Ovary (tissue), 9 donors: ENCODE data around the gene RBPJ. TPM values are rescaled to one million over a fixed set of nuclear protein-coding genes. Genes with fewer than 3 reads are reported as not detected.

Source experiments
- DNase-seq, 5 donors: peaks; one replicate each; pipeline ENCODE4 v3.0.0-alpha.2; 2019 to 2020
- H3K27ac ChIP-seq, 2 donors: fragments of 200-600 bp; one replicate each; pipeline versions ENCODE4 v1.5.1 to v1.8.0; 2019 to 2022
- H3K27me3 ChIP-seq: fragments of 200-600 bp; one replicate; pipeline ENCODE4 v1.8.0; 2022
- H3K36me3 ChIP-seq: fragments of 200-600 bp; sonication (generic); one replicate; pipeline ENCODE4 v1.5.1; 2019
- H3K4me1 ChIP-seq: one replicate; pipeline ENCODE4 v1.8.1; 2013; ENCODE audit warnings: mild to moderate bottlenecking, moderate library complexity; ENCODE audit not compliant: insufficient read depth
- H3K4me3 ChIP-seq: fragments of 200-600 bp; sonication (generic); one replicate; pipeline ENCODE4 v1.5.1; 2017
- H3K9me3 ChIP-seq, 2 donors: fragments of 200-600 bp in 1 of 2; sonication (generic) in 1 of 2; one replicate each; pipeline versions ENCODE4 v1.5.1 to v1.8.1; 2013 to 2019; ENCODE audit warnings: mild to moderate bottlenecking in 1 of 2, moderate library complexity in 1 of 2
- EP300 ChIP-seq: sonication (generic); formaldehyde crosslinking; IDR thresholded peaks from one replicate; pipeline ENCODE4 v1.6.1; 2017; ENCODE audit warnings: antibody characterized with exemption
- POLR2A ChIP-seq: fragments of 450-650 bp; IDR thresholded peaks from one replicate; pipeline ENCODE4 v1.6.1; 2017; ENCODE audit warnings: antibody characterized with exemption, mild to moderate bottlenecking, moderate library complexity
- WGBS, 3 donors: extraction: QIAGEN DNeasy Blood & Tissue Kit in 1 of 3; methylation state at CpG; one replicate each; pipeline versions ENCODE4 v1.1.5 to v1.1.7; 2013 to 2017; 5-methylcytosine and 5-hydroxymethylcytosine counted together
- intact Hi-C, 4 donors: fragments of 100-400 bp; cut with DNase I; formaldehyde crosslinking; loops; one replicate each; pipeline versions ENCODE4 v1.11.0 to v1.15.1; 2022 to 2023
- polyA plus RNA-seq, 2 donors: library from polyadenylated mRNA; stranded (reverse); fragments of 200-250 nt in 1 of 2; fragments of 350-450 nt in 1 of 2; fragmentation: Illumina TruSeq in 1 of 2; extraction: RNeasy Lipid Tissue Mini Kit (QIAGEN cat#74804) in 1 of 2; gene quantifications; one replicate each; pipeline ENCODE4 v1.2.3, GENCODE V29; 2013 to 2014
- total RNA-seq, 7 donors: library from RNA; depleted of rRNA in 2 of 7; stranded (reverse); fragments of >200 nt in 2 of 7; fragmentation: NEBNext Ultra II Directional in 3 of 7; extraction: Animal tissue kit (Norgen Biotek cat#: 25700) in 3 of 7; gene quantifications; one replicate each; pipeline versions ENCODE4 v1.1.0 to v1.2.4, GENCODE V29; 2016 to 2023
- TF ChIP-seq, protein P1 (sequence below), 3 donors: fragments of 450-650 bp in 2 of 3; fragments of 200-600 bp in 1 of 3; IDR thresholded peaks; one replicate each; pipeline versions ENCODE4 v1.5.1 to v1.8.0; 2016 to 2022; ENCODE audit warnings: antibody characterized with exemption in 3 of 3, mild to moderate bottlenecking in 1 of 3
- donor health status: DM: no; HTN: no; CAD: no; lungs with moderate emphysema.
- donor health status: DM: no; HTN: no; CAD: no.
- donor health status: Bipolar disorder and iron deficiency.
- donor health status: DM: yes; HTN: yes; CAD: no.
- donor health status: DM: no; HTN: no; CAD: no.
- donor health status: DM: yes; HTN: yes; CAD: no.

Gene RBPJ
- total and polyA plus RNA-seq, 9 donors, result 36.0 to 75.1 (median 62.7) TPM

DNA sequence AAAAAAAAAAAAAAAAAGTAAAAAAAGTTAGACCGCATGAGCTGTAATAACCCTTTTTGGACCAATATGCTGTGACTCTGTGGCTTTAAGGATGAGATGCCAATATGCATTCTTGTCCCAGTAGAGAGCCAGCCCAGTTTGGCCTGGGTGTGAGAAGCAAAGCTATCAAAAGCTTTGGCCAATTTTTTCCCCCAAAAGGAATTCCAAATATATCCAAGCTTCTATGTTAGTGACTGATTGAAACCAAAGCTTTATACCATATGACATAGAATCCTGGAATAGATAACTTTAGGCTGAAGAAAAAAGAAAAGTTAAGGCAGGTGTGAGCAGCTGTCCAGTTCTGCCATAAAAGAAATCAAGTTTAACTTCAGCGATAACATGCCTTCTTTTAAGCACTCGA lies 30.5 kb upstream of the RBPJ start:
- Histone ChIP-seq H3K36me3 (no peaks in the 10 kb centered on the region), H3K4me3 (no peak overlapping the region), H3K4me1 (peaks cover 4% of the 10 kb centered on the region), H3K9me3 (no peaks in the 10 kb centered on the region), H3K27ac (no peak overlapping the region), H3K27me3 (no peaks in the 10 kb centered on the region)
- WGBS, 3 donors, result 7 to 18% (median 14%) methylated on average over 3 of the region's 3 CpGs
- intact Hi-C loops, result no loop called here
- no peak for DNase-seq
- TF ChIP-seq POLR2A, result no peak
- TF ChIP-seq, protein P1, sequence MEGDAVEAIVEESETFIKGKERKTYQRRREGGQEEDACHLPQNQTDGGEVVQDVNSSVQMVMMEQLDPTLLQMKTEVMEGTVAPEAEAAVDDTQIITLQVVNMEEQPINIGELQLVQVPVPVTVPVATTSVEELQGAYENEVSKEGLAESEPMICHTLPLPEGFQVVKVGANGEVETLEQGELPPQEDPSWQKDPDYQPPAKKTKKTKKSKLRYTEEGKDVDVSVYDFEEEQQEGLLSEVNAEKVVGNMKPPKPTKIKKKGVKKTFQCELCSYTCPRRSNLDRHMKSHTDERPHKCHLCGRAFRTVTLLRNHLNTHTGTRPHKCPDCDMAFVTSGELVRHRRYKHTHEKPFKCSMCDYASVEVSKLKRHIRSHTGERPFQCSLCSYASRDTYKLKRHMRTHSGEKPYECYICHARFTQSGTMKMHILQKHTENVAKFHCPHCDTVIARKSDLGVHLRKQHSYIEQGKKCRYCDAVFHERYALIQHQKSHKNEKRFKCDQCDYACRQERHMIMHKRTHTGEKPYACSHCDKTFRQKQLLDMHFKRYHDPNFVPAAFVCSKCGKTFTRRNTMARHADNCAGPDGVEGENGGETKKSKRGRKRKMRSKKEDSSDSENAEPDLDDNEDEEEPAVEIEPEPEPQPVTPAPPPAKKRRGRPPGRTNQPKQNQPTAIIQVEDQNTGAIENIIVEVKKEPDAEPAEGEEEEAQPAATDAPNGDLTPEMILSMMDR (IDR thresholded peaks at IDR 0.05), result no peak
- no peak for TF ChIP-seq EP300

DNA sequence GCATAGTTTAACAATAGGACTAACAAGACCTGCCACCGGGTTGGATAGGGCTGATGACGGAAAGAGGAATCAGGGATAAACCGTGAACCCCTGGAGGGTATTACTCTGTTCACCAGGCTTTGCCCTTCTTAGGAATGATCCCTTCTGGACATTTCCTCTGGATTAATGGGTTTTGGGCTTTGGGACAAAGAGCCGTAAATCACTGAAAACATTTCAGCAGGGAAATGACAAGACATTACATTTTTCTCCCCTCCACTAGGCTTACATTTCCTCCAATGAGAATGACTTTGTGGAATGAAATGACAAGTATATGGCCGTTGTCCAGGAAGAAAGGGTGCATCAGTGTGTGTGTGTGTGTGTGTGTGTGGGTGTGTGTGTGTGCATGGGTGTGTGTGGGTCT lies 25.9 kb upstream of the RBPJ start:
- no peaks in the 10 kb centered on the region for H3K27me3 ChIP-seq
- intact Hi-C loops, result no loop called here
- H3K36me3 ChIP-seq, result no peaks in the 10 kb centered on the region
- DNase-seq, result no peak
- no peak for TF ChIP-seq EP300
- TF ChIP-seq POLR2A, result no peak
- TF ChIP-seq, protein P1 (IDR thresholded peaks at IDR 0.05), result no peak
- no peak overlapping the region for H3K27ac ChIP-seq
- 90 to 96% (median 92%) methylated on average over 5 of the region's 5 CpGs for WGBS, 3 donors
- no peaks in the 10 kb centered on the region for H3K9me3 ChIP-seq
- H3K4me1 ChIP-seq, result peaks cover 5% of the 10 kb centered on the region
- H3K4me3 ChIP-seq, result no peak overlapping the region

- intact Hi-C loops, result no loop called here
- Histone ChIP-seq H3K36me3 (no peaks in the 10 kb centered on the region), H3K4me1 (peaks cover 2% of the 10 kb centered on the region), H3K27me3 (no peaks in the 10 kb centered on the region), H3K27ac (no peak overlapping the region), H3K9me3 (no peaks in the 10 kb centered on the region), H3K4me3 (no peak overlapping the region)
- no peak for DNase-seq
- 90 to 97% (median 92%) methylated on average over 2 of the region's 2 CpGs for WGBS, 3 donors
- TF ChIP-seq EP300 (no peak), POLR2A (no peak)
- TF ChIP-seq, protein P1 (IDR thresholded peaks at IDR 0.05), result no peak
These were observed 24.8 kb upstream of the RBPJ start for GRCh38 chr4:26296021-26296420.

DNA sequence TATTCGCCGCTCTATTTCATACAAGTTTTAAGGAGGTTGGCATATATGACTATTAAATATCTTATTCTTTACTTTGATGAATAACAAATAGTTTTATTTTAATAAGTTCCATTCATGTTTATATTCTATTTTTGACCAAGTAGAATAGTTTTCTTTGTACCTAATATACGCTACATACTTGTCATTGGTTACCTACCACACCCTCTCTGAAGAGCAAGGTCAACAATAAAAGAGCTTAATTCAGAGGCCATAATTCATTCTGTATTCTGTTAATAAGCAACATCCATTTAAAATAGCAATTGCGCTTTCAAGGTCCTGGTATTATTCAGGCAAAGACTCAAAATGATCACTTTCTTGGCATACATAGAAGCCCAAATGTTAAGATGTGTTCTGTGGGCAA lies 24.3 kb upstream of the RBPJ start:
- H3K27ac ChIP-seq, result no peak overlapping the region
- H3K36me3 ChIP-seq, result no peaks in the 10 kb centered on the region
- H3K9me3 ChIP-seq, result no peaks in the 10 kb centered on the region
- peaks cover 2% of the 10 kb centered on the region for H3K4me1 ChIP-seq
- H3K27me3 ChIP-seq, result no peaks in the 10 kb centered on the region
- TF ChIP-seq POLR2A, result no peak
- TF ChIP-seq, protein P1 (IDR thresholded peaks at IDR 0.05), result no peak
- no peak for TF ChIP-seq EP300
- intact Hi-C loops, result no loop called here
- 95 to 98% (median 96%) methylated on average over 4 of the region's 4 CpGs for WGBS, 3 donors
- no peak overlapping the region for H3K4me3 ChIP-seq
- no peak for DNase-seq

GRCh38 chr4:26297219-26297618 lies 23.6 kb upstream of the RBPJ start:
- intact Hi-C loops, result no loop called here
- Histone ChIP-seq H3K4me3 (no peak overlapping the region), H3K36me3 (no peaks in the 10 kb centered on the region), H3K27me3 (no peaks in the 10 kb centered on the region), H3K4me1 (peaks cover 2% of the 10 kb centered on the region), H3K9me3 (no peaks in the 10 kb centered on the region), H3K27ac (no peak overlapping the region)
- WGBS, 3 donors, result 55 to 82% (median 73%) methylated on average over 7 of the region's 7 CpGs
- DNase-seq, result no peak
- TF ChIP-seq POLR2A, result no peak
- no peak for TF ChIP-seq EP300
- TF ChIP-seq, protein P1 (IDR thresholded peaks at IDR 0.05), result no peak
